ELR (cell line): Measurements from ENCODE around the gene PPP2R1A.
A peak's percentile ranks its signal among the peaks of the same experiment; 100 is the strongest.

Experiments used
- DNase-seq: peaks from one replicate; pipeline ENCODE4 v3.0.0-alpha.2; 2015; ENCODE audit warnings: low read depth

The PPP2R1A gene

GRCh38 chr19:52189735-52190486 lies at the start of gene PPP2R1A:
Gene PPP2R1A (plus strand): TSS chr19:52190052. CDS start chr19:52190097, 45 bp downstream.
- DNase-seq, result peak; percentile 100

- DNase-seq, result no peak
Measured at GRCh38 chr19:52141203-52141602, 48.6 kb upstream of the PPP2R1A start.

DNA sequence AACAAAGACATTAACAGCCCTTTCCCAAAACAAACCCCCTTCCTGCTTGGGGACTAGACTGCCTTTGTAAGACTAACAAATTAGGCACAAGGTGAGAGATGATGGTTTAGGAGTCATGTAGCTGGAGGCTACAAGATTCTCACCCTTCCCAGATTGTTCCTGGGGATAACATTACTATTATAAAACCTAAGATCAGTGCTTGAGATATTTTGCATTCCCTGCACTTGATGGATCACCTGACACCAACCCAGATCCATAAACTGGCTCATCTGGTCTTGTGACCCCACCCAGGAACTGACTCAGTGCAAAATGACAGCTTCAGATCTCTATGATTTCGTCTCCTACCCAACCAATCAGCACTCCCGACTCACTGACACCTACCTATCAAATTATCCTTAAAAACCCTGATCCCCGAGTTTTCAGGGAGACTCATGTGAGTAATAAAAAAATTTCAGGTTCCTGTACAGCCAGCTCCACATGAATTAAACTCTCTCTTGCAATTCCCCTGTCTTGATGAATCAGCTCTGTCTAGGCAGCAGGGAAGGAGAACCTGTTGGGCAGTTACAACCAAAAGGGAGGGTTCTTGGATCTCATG lies 47.8 kb upstream of the PPP2R1A start:
- peak; percentile 4 for DNase-seq

GRCh38 chr19:52148256-52148655 lies 41.6 kb upstream of the PPP2R1A start:
- no peak for DNase-seq

- DNase-seq, result no peak
Measured at GRCh38 chr19:52155596-52156359, 34.1 kb upstream of the PPP2R1A start.

DNA sequence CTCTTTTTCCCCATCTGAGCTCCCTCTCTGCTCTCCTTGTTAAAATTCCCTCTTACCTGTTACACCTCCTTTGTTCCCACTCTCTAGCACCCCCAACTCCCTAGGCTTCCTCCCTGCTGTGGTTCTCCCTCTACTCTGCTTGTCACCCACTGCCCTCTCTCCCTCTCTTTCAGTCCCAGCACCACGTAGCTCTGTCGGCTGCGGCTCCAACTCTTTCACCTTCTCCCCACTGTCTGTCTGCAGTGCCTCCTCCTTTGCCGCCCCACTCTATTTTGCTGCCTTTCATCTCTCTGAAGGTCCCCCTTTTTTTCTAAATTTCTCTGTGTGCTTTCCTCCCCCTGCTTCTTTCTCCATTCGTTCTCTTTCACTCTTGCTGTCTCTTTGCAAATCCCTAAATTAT lies 19.5 kb upstream of the PPP2R1A start:
- DNase-seq, result no peak

- no peak for DNase-seq
Measured at GRCh38 chr19:52170863-52171320, 19.0 kb upstream of the PPP2R1A start.

- peak; percentile 74 for DNase-seq
Measured at GRCh38 chr19:52171321-52172169, 18.3 kb upstream of the PPP2R1A start, which contains the start of gene ZNF836. Gene ZNF836 (minus strand): TSS chr19:52171621. CDS start chr19:52168072, 3,549 bp downstream.

DNA sequence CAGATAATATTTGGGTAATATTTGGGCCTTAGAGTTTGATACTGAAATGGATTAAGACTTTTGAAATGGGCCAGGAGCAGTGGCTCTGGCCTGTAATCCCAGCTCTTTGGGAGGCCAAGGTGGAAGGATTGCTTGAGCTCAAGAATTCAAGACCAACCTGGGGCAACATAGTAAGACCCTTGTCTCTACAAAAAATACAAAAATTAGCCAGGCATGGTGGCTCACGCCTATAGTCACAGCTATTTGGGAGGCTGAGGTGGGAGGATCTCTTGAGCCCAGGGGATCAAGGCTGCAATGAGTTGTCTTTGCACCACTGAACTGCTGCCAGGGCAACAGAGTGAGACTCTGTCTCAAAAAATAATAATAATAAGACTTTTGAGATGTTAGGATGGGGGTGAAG lies 17.5 kb upstream of the PPP2R1A start:
- no peak for DNase-seq

- DNase-seq, result no peak
Measured at GRCh38 chr19:52176574-52176973, 13.3 kb upstream of the PPP2R1A start.

DNA sequence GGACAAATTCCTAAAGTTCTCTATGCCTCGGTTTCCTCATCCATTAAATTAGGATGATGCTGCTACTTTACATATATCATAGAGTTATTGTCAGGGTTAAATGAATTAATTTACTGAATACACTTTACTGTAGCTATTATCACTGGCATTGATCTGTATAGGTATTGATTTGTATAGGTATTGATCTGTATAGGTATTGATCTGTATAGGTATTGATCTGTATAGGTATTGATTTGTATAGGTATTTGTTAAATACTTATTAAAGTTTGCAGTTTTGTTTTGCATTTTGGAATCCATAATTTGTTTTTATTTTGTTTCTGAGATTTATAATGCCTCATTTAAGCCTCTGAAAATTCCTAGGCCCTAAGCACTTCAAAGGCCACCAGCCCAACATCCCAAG lies 2.4 kb upstream of the PPP2R1A start:
- DNase-seq, result no peak

DNA sequence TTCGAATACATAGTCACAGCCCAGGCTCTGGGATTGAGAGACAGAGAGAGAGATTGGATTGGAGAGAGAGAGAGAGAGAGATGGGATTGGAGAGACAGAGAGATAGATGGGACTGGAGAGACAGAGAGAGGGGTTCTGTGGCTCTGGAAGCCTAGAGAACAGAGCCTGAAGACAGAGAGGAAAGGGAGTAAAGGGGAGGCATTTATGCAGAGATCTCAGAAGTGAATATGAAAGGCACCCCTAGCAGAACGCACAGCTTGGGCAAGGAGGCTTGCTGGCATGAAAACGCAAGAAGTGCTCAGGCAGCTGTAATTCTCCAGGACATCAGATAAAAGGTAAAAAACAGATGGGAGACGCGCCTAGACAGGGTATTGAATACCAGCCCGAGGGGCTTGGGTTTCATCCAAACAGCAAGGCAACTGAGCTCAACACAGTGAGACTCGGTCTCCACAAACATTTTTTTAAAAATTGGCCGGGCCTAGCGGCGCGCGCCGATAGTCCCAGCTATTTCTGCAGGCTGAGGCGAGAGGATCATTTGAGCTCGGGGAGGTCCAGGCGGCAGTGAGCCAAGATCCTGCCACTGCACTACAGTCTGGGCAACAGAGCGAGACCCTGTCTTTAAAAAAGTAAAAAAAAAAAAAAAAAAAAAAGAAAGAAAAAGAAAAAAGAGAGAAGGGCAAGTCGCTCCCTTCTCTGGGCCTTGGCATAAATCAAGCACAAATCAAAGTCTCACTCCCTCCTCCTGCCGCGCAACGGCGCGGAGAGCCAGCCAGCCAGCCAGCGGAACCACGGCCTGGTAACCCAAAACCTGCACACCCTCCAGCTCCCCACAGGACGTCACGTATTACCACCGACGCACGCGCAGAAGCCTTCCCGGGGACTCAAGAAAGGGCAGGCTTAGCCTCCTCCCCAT lies 774 bp upstream of the PPP2R1A start:
- peak; percentile 66 for DNase-seq

GRCh38 chr19:52190487-52191293 lies 838 bp downstream of the PPP2R1A start:
- peak; percentile 50 for DNase-seq

- DNase-seq, result no peak
Measured at GRCh38 chr19:52191389-52191788, 1.5 kb downstream of the PPP2R1A start.

DNA sequence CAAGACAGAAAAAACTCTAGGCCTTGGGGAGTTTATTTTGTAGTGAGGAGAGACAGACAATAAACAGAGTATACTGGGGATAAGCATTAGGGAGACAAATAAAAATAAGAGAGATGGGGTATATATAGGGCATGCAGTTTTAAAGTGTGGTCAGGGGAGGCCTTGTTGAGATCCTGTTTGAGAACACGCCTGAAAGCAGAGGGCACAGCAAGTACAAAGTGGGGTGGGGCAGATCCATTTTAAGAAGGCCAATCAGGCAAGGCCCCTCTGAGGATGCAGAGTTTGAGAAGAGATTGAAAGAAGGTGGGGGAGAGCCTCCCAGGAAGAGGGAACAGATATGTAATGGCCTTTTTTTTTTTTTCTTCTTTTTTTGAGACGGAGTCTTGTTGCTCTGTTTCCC lies 2.1 kb downstream of the PPP2R1A start:
- no peak for DNase-seq

GRCh38 chr19:52196256-52196967 lies 6.6 kb downstream of the PPP2R1A start:
- DNase-seq, result no peak

GRCh38 chr19:52197964-52198363 lies 8.1 kb downstream of the PPP2R1A start:
- DNase-seq, result no peak

- DNase-seq, result peak; percentile 15
Measured at GRCh38 chr19:52198678-52199077, 8.8 kb downstream of the PPP2R1A start.

- peak; percentile 71 for DNase-seq
Measured at GRCh38 chr19:52200044-52200443, 10.2 kb downstream of the PPP2R1A start.
